ENCODE measurements around the gene RPS21. TPM values are rescaled to one million over a fixed set of nuclear protein-coding genes. Genes with fewer than 3 reads are reported as not detected.

Gene RPS21
- total and polyA plus RNA-seq, 8 donors: 239 to 7,615 (median 2,549) TPM

DNA sequence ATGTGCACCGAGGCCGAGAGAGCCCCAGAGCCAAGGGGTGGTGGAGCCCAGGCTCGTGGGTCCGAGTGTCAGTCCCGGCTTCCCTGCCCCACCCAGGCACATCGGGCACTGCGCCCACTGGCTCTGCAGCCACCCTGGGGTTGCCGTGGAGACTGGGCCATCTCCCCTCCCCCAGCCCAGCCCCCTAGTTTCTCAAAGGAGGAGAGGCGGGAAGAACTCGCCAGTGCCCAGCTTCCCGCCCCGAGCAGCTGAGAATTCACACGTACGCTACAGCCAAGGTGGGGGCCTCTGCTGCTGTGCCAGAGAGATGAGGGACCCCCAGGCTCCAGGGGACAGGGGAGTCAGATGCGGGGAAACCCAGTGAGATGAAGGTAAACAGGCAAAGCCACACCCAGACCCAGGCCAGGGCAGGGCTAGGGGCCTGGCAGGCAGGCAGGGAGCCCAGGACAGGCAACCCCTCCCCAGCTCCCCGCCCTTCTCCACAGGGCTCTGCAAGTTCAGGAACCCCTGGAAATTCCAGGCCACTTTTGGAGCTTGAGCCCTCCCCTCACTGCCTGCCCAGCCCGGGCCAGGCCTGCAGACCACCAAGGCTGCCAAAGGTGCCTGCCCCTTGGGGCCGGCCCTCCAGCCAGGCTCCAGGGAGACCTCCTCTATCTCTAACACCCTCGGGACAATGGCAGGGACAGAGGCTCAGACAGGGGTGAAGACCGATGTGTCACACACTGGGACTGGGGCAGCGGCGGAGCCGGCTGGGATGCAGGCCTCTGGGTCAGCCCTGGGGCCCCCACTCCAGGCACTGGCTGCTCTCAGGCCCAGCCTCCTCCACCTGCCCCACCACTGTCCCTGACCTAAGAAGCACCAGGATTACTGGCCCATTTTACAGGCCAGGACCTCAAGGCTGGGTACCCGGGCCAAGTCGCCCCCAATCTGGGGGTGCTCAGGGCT, 25.8 kb upstream of the RPS21 start:
- 43 to 61% (median 49%) methylated on average over 10 to 25 of the region's 25 CpGs for WGBS, 5 donors
- H3K27ac ChIP-seq: peak overlapping the region; percentile 17 to 92 (median 82)
- peaks cover 92 to 97% (median 95%) of the 10 kb centered on the region in 4 donors for H3K4me1 ChIP-seq
- TF ChIP-seq EP300 (IDR thresholded peaks at IDR 0.05) (no peak), POLR2AphosphoS5 (IDR thresholded peaks at IDR 0.05) (no peak), POLR2A (IDR thresholded peaks at IDR 0.05) (no peak)
- TF ChIP-seq, protein P1, sequence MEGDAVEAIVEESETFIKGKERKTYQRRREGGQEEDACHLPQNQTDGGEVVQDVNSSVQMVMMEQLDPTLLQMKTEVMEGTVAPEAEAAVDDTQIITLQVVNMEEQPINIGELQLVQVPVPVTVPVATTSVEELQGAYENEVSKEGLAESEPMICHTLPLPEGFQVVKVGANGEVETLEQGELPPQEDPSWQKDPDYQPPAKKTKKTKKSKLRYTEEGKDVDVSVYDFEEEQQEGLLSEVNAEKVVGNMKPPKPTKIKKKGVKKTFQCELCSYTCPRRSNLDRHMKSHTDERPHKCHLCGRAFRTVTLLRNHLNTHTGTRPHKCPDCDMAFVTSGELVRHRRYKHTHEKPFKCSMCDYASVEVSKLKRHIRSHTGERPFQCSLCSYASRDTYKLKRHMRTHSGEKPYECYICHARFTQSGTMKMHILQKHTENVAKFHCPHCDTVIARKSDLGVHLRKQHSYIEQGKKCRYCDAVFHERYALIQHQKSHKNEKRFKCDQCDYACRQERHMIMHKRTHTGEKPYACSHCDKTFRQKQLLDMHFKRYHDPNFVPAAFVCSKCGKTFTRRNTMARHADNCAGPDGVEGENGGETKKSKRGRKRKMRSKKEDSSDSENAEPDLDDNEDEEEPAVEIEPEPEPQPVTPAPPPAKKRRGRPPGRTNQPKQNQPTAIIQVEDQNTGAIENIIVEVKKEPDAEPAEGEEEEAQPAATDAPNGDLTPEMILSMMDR (IDR thresholded peaks at IDR 0.05): no peak
- peak in 1 of 2 donors; percentile 68 for DNase-seq
- peak overlapping the region in 1 of 4 donors; percentile 9 for H3K4me3 ChIP-seq
- H3K36me3 ChIP-seq: peaks cover 0 to 14% (median 4%) of the 10 kb centered on the region in 4 donors
- peaks cover 0 to 7% (median under 1%) of the 10 kb centered on the region in 3 donors for H3K27me3 ChIP-seq
- intact Hi-C loops (cut with DNase I; ENCODE audit: low total_unique reads): no loop called here
- no peaks in the 10 kb centered on the region for H3K9me3 ChIP-seq

DNA sequence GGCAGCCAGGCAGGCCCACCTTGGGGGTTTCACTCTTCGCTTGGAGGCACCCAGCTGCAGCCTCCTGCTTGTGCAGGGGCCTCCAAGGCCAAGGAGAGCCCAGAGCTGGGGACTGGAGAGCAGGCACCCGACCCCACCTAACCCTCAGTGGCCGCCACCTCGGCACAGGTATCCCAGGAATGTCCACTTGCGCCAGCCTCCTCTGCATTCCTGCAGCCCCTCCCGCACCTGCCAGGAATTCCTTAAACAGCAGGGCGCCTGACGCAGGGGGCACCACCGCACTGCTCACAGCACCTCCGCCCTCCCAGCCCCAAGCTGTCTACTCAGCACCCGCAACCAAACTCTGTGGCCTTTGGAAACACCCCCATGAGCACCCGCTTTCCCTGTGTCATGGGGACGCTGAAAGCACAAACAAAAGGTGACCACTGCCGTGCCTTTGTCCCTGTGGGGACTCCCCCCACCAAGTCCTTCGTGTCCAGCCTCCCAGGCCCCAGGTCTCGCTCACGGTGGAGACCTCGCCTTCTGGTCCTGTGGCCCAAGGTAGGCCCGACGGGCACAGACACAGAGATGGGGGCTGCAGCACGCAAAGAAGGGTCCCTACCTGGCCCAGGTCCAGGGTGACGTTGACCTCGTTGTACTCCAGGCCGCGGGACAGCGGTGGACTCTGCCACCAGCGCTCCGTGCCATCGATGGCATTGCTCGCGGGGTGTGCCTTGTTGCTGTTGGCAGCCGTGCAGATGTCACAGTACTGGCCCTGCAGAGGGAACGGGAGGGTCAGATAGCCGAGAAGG, 24.9 kb upstream of the RPS21 start:
- Histone ChIP-seq H3K4me3 (peak overlapping the region in 1 of 4 donors; percentile 9), H3K9me3 (no peaks in the 10 kb centered on the region), H3K4me1 (peaks cover 90 to 95% (median 94%) of the 10 kb centered on the region in 4 donors), H3K27me3 (peaks cover 0 to 16% (median 8%) of the 10 kb centered on the region in 3 donors), H3K36me3 (peaks cover 0 to 14% (median 4%) of the 10 kb centered on the region in 4 donors), H3K27ac (peak overlapping the region in 4 of 5 donors; percentile 82 to 92 (median 90))
- DNase-seq: peak in 1 of 2 donors; percentile 71
- intact Hi-C loops (cut with DNase I; ENCODE audit: low total_unique reads): no loop called here
- WGBS, 5 donors: 50 to 63% (median 53%) methylated on average over 22 to 34 of the region's 34 CpGs
- TF ChIP-seq, protein P1 (IDR thresholded peaks at IDR 0.05): no peak
- TF ChIP-seq POLR2A (IDR thresholded peaks at IDR 0.05): no peak
- no peak for TF ChIP-seq EP300 (IDR thresholded peaks at IDR 0.05)
- TF ChIP-seq POLR2AphosphoS5 (IDR thresholded peaks at IDR 0.05): no peak

DNA sequence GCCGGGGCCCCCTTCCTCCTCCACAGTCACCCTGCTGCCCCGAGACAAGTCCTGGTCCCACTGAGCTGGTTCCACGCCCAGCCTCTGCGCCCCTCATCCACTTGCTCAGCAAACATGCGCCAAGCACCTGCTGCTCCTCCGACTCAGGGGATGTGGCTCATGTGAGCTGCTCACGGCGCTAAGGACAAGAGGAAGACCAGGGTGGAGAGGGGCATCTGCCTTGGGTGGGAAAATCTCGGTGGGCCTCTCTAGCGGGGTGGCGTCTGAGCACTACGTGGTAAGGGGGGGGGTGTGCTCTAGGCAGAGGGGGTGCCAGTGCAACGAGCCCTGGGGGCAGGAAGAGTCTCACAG, 24.3 kb upstream of the RPS21 start:
- Histone ChIP-seq H3K9me3 (no peaks in the 10 kb centered on the region), H3K27ac (peak overlapping the region in 4 of 5 donors; percentile 82 to 92 (median 90)), H3K4me3 (no peak overlapping the region), H3K4me1 (peaks cover 88 to 94% (median 91%) of the 10 kb centered on the region in 4 donors), H3K36me3 (peaks cover 0 to 14% (median 4%) of the 10 kb centered on the region in 4 donors), H3K27me3 (peaks cover 0 to 18% (median 8%) of the 10 kb centered on the region in 3 donors)
- TF ChIP-seq EP300 (IDR thresholded peaks at IDR 0.05): no peak
- no peak for TF ChIP-seq POLR2AphosphoS5 (IDR thresholded peaks at IDR 0.05)
- no peak for TF ChIP-seq POLR2A (IDR thresholded peaks at IDR 0.05)
- TF ChIP-seq, protein P1 (IDR thresholded peaks at IDR 0.05): no peak
- WGBS, 5 donors: 52 to 63% (median 52%) methylated on average over 11 to 13 of the region's 13 CpGs
- intact Hi-C loops (cut with DNase I; ENCODE audit: low total_unique reads): no loop called here
- no peak for DNase-seq
